Ovary (tissue), 3 donors: ENCODE results near the gene MZT1.

Experiments used
- CTCF ChIP-seq, 3 donors: fragments of 450-650 bp in 2 of 3; fragments of 200-600 bp in 1 of 3; IDR thresholded peaks; one replicate each; pipeline versions ENCODE4 v1.5.1 to v1.8.0; 2016 to 2022; ENCODE audit warnings: antibody characterized with exemption in 3 of 3, mild to moderate bottlenecking in 1 of 3
- EP300 ChIP-seq: sonication (generic); formaldehyde crosslinking; IDR thresholded peaks from one replicate; pipeline ENCODE4 v1.6.1; 2017; ENCODE audit warnings: antibody characterized with exemption
- POLR2A ChIP-seq: fragments of 450-650 bp; IDR thresholded peaks from one replicate; pipeline ENCODE4 v1.6.1; 2017; ENCODE audit warnings: antibody characterized with exemption, mild to moderate bottlenecking, moderate library complexity
- donor health status: DM: no; HTN: no; CAD: no.

GRCh38 chr13:72678312-72678711, 49.1 kb downstream of the MZT1 start:
- TF ChIP-seq POLR2A (no peak), CTCF (IDR thresholded peaks at IDR 0.05) (no peak), EP300 (no peak)
